Measurements from ENCODE around the gene PRRG4.

Gene PRRG4

DNA sequence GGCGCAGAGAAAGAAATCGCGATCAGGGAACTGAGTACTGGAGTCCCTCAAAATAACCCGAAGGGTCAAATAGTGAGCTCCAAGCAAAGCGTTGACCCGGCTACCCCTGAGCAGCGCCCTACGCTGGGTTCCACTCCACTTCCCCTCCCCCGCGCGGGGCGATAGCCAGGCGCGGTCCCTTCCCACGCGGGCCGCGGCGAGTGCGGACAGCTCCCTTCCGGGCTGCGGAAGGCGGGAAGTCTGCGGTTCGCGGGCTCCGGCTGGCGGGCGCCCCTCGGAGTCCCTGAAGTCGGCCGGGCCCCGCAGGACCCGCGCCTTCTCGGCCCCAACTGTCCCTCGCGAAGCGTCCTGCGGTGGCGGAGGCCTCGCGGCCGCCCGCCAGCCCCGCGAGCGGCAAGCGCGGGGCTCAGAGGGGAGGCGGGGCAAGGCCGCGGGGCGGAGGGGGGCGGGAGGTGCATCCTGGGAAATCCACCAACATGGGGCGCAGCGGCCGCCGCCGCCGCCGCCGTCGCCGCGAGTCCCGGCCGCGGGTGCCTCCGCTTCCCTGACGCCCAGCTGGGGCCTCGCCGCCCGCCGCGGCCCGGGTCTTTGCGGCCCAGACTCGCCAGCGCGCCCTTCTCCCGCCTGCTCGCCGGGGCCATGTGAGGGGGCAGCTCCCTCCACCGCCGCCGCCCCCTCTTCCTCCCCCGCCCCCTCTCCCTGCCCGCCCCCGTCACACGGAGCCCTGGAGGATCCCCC, 62.8 kb downstream of the PRRG4 start, which contains the start of gene QSER1:
Gene QSER1, plus strand, starts transcription at position 457 of the 738 bp plus-strand sequence. CDS start 315 bp downstream, outside the sequence.
- TF ChIP-seq, protein P1, sequence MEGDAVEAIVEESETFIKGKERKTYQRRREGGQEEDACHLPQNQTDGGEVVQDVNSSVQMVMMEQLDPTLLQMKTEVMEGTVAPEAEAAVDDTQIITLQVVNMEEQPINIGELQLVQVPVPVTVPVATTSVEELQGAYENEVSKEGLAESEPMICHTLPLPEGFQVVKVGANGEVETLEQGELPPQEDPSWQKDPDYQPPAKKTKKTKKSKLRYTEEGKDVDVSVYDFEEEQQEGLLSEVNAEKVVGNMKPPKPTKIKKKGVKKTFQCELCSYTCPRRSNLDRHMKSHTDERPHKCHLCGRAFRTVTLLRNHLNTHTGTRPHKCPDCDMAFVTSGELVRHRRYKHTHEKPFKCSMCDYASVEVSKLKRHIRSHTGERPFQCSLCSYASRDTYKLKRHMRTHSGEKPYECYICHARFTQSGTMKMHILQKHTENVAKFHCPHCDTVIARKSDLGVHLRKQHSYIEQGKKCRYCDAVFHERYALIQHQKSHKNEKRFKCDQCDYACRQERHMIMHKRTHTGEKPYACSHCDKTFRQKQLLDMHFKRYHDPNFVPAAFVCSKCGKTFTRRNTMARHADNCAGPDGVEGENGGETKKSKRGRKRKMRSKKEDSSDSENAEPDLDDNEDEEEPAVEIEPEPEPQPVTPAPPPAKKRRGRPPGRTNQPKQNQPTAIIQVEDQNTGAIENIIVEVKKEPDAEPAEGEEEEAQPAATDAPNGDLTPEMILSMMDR (conservative IDR thresholded peaks at IDR 0.05) = no peak
- peak; percentile 89 for TF ChIP-seq ZFX (IDR thresholded peaks at IDR 0.05)

GRCh38 chr11:32893093-32893342, 63.3 kb downstream of the PRRG4 start:
- peak overlapping the region; percentile 96 for H3K27ac ChIP-seq
- TF ChIP-seq, protein P1 (conservative IDR thresholded peaks at IDR 0.05) = no peak
- no peak for TF ChIP-seq ZFX (IDR thresholded peaks at IDR 0.05)

More for the DNA sequence above, 62.8 kb downstream of the PRRG4 start, which contains the start of gene QSER1:
- H3K27ac ChIP-seq = peak within 1 kb of the TSS; percentile 96

DNA sequence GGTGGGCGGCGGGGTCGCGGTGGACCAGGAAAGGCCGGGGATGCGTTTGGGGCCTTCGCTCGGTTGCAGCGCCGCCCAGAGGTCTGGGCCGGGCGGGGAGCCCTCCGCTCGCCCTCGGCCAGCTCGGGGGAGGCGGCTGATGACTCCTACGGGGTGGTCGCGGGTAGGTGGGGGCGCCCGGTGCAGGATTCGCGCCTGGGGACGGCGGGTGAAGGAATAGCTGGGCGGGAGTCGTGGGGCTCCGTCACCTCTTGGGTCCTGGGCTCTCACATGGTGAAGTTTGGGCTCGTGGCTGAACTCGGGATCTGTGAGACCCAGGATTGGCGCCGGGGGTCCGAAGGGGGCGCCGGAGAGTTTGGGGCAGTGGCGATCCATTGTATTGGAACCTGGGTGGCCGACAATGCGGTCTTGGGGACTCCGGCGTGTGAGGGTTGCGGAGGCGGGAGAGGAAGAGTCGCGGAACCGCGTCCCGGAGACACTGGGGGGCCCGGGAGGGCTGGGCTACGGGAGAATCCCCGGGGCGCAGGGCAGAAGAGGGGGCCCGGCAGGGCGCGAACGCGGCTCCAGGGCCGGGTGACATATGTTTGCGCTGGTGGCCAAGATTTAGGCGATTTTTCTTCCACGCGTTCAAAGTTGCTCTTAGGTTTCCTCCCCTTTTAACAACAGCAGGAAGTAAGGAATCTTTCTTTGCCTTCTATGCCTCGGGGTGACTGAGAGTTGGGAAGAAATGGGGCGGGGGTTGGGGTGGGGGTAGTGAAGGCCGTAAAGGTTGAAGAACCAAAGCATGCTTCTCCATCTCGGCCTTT, 63.8 kb downstream of the PRRG4 start:
- TF ChIP-seq, protein P1 (conservative IDR thresholded peaks at IDR 0.05) = peak; percentile 72
- TF ChIP-seq ZFX (IDR thresholded peaks at IDR 0.05) = no peak; the same call in none of the 2 replicates
- H3K27ac ChIP-seq = peak overlapping the region; percentile 96

GRCh38 chr11:32894149-32894827, 64.6 kb downstream of the PRRG4 start:
- TF ChIP-seq ZFX (IDR thresholded peaks at IDR 0.05) = no peak
- TF ChIP-seq, protein P1 (conservative IDR thresholded peaks at IDR 0.05) = no peak
- no peak overlapping the region for H3K27ac ChIP-seq

DNA sequence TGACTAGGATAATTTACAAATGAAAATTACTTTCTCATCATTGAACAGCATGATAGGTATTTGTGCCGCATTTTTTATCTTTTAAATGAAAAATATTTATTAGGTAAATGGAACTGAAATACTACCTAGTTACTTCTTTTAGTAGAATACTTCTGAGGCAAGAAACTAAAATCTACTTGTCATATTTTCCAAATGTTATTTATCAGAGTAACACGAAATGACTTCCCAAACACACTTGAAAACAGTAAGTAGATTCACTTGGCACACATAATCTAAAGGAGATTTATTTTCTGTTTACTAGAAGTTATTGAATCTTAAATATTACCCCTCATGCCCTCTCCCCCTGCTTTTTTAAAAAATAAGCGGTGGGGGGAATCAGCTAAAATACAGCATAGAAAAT, 65.2 kb downstream of the PRRG4 start:
- no peak for TF ChIP-seq ZFX (IDR thresholded peaks at IDR 0.05)
- TF ChIP-seq, protein P1 (conservative IDR thresholded peaks at IDR 0.05) = no peak
- no peak overlapping the region for H3K27ac ChIP-seq

- TF ChIP-seq, protein P1 (conservative IDR thresholded peaks at IDR 0.05) = no peak
- TF ChIP-seq ZFX (IDR thresholded peaks at IDR 0.05) = no peak
- H3K27ac ChIP-seq = no peak overlapping the region
Observed at GRCh38 chr11:32895471-32895870, 65.7 kb downstream of the PRRG4 start.

Measured in C4-2B (cell line).